Right renal cortex interstitium (tissue), 3 donors: ENCODE data around the gene CNTFR. TPM values are rescaled to one million over a fixed set of nuclear protein-coding genes. Genes with fewer than 3 reads are reported as not detected.

Experiments
- DNase-seq, 3 donors: peaks; one replicate each; pipeline ENCODE4 v3.0.0-alpha.2; 2013; ENCODE audit warnings: low read depth in 3 of 3, low spot score in 2 of 3
- polyA plus RNA-seq, 3 donors: library from polyadenylated mRNA; unstranded; fragments of 120-200 nt; gene quantifications; one replicate each; pipeline ENCODE4 v1.2.1, GENCODE V29; 2013; ENCODE audit not compliant: insufficient read length in 3 of 3

Gene CNTFR
- polyA plus RNA-seq, 3 donors, result 34.5 to 36.0 (median 35.6) TPM

GRCh38 chr9:34574571-34574970 is 15.0 kb downstream of the CNTFR start:
- no peak for DNase-seq

- DNase-seq, result no peak
Observed at GRCh38 chr9:34573599-34574325, 15.8 kb downstream of the CNTFR start.

GRCh38 chr9:34572628-34573027 is 16.9 kb downstream of the CNTFR start:
- DNase-seq, result no peak

- no peak for DNase-seq
Observed at GRCh38 chr9:34572092-34572491, 17.4 kb downstream of the CNTFR start.

GRCh38 chr9:34571481-34571810 is 18.1 kb downstream of the CNTFR start:
- DNase-seq, result no peak

GRCh38 chr9:34570809-34571480 is 18.6 kb downstream of the CNTFR start:
- no peak for DNase-seq

GRCh38 chr9:34570376-34570775 is 19.1 kb downstream of the CNTFR start:
- DNase-seq, result no peak

- no peak for DNase-seq
Observed at GRCh38 chr9:34568774-34569173, 20.8 kb downstream of the CNTFR start.

GRCh38 chr9:34568133-34568532 is 21.4 kb downstream of the CNTFR start:
- DNase-seq, result no peak

GRCh38 chr9:34566972-34567371 is 22.6 kb downstream of the CNTFR start:
- no peak for DNase-seq

GRCh38 chr9:34566322-34566721 is 23.2 kb downstream of the CNTFR start:
- no peak for DNase-seq

- no peak for DNase-seq
Observed at GRCh38 chr9:34565856-34566255, 23.7 kb downstream of the CNTFR start.

- DNase-seq, result no peak
Observed at GRCh38 chr9:34564617-34565016, 24.9 kb downstream of the CNTFR start.

- no peak for DNase-seq
Observed at GRCh38 chr9:34563262-34563661, 26.3 kb downstream of the CNTFR start.

GRCh38 chr9:34562135-34562745 is 27.3 kb downstream of the CNTFR start:
- no peak for DNase-seq

- DNase-seq, result no peak
Observed at GRCh38 chr9:34560599-34561214, 28.8 kb downstream of the CNTFR start.

- DNase-seq, result no peak
Observed at GRCh38 chr9:34559624-34560455, 29.7 kb downstream of the CNTFR start.

GRCh38 chr9:34558919-34559623 is 30.5 kb downstream of the CNTFR start:
- no peak for DNase-seq

- no peak for DNase-seq
Observed at GRCh38 chr9:34558364-34558763, 31.2 kb downstream of the CNTFR start.
